GM21447 (cell line): ENCODE measurements around the gene EXOC3L1.

Experiments used
- ATAC-seq: cut with Tn5 transposase; IDR thresholded peaks from one replicate; pipeline ENCODE4 v1.9.1; 2021; ENCODE audit not compliant: unreplicated experiment

EXOC3L1 gene

DNA sequence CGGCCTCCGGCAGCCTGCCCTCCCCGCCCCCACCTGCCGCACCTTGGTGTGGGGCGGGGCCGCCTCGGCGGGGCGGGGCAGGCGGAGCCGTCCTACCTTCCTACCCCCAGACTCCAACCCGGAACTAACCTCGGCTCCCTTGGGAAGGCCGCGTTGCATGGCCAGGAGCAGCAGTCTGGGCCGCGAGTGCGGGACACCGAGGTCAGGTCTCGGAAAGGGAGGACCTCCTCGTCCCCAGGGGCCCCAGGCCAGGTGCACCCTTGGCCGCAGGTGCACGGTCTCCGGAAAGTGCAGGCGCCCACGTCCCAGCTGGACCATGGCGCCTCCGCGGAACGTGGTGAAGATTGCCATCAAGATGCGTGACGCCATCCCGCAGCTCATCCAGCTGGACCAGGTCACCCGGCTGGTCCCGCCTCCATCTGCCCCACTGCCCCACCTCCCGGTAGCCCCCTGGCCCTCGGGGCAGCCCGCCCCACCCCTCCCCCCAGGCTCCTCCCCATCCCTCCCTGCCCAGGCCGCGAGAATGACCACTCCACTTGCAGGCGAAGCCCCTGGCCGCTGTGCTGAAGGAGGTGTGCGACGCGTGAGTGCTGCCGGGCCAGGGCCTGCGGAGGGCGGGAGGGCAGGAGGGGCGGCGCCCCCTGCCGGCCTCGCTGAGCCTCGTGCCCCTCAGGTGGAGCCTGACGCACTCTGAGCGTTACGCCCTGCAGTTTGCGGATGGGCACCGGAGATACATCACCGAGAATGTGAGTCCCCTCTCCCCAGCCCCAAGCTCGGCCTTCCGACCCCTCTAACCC is 9.3 kb upstream of the EXOC3L1 start, which contains the start of gene ELMO3:
Gene ELMO3 (plus strand): TSS at position 121 of the 797 bp plus-strand sequence. CDS start 196 bp downstream, at position 317.
- ATAC-seq, result no peak

DNA sequence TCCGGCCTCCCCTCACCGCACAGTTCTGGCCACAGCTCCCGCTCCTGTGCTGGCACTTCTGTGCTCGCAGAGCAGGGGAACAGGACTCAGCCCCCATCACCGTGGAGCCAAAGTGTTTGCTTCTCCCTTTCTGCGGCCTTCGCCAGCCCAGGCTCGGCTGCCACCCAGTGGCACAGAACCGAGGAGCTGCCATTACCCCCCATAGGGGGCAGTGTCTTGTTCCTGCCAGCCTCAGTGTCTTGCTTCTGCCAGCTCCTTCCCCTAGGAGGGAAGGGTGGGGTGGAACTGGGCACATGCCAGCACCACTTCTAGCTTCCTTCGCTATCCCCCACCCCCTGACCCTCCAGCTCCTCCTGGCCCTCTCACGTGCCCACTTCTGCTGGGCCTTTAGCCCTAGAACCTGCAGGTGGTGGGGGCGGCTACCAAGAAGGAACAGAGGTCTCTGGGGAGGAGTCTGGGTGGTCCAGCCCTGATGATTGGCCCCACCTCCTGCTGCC is 8.3 kb upstream of the EXOC3L1 start:
- ATAC-seq, result no peak

DNA sequence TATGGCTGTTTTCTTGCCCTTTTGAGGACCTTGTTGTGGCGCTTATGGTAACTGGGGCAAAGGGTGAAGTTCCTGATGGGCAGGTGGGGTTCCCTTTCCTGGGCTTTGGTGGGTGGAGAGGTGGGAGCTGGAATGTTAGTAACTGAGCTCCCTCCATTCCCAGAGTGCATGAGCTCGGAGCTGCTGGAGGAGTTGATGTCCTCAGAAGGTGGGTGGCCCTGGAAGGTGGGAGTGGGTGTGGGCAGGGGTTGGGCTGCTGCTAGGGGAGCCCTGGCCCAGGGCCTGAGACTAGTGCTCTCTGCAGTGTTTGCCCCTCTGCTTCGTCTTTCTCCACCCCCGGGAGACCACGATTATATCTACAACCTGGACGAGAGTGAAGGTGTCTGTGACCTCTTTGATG is 7.8 kb upstream of the EXOC3L1 start:
- no peak for ATAC-seq

DNA sequence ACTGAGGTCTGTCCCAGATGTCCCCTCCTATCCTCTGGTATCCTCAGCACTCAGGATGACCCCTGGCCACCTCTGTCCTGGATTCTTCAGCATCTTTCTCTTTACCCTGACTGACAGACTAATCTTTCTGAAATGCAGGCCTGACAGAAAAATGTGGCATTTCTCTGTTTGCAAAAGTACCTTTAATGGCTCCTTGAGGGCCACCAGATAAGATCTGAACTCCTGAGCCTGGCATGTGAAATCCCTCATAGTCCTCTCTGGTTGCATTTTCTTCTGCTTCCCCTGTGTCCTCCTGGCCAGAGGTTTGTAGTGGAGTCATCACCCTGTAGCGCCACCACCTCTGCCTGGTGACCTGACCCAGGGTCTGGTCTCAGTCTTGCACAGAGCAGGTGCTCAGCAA is 6.9 kb upstream of the EXOC3L1 start:
- no peak for ATAC-seq

DNA sequence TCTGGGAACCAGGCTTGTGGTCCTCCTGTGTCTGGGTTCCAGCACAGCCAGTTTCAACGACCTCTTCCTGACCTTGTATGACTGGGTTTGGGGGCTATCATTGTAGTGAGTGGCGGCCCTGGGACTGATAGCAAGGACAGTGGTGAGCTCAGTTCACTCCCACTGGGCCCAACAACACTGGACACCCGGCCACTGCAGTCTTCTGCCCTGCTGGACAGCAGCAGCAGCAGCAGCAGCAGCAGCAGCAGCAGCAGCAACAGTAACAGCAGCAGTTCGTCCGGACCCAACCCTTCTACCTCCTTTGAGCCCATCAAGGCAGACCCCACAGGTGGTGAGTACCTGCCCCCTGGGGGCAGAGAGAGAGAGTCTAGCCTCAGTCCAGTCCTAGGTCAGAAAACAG is 5.7 kb upstream of the EXOC3L1 start:
- ATAC-seq, result no peak

DNA sequence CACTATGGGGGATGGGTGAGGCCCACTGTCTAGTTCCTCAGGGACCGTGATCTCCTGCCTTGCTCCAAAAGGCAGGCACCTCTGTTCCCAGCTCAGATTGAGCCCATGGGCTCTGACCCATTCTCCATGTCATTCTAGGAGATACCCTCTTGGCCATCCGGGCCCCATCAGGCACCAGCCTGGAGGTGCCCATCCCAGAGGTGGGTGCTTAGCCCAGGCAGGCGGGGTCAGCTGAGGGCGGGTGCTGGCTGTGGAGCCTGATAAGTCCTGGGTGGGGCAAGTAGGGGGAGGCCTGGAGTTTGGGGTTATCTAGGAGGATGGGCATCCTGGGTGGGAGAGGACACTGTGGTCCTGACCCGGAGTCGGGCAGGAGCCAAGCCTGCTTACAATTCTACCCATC is 4.3 kb upstream of the EXOC3L1 start:
- ATAC-seq, result no peak

DNA sequence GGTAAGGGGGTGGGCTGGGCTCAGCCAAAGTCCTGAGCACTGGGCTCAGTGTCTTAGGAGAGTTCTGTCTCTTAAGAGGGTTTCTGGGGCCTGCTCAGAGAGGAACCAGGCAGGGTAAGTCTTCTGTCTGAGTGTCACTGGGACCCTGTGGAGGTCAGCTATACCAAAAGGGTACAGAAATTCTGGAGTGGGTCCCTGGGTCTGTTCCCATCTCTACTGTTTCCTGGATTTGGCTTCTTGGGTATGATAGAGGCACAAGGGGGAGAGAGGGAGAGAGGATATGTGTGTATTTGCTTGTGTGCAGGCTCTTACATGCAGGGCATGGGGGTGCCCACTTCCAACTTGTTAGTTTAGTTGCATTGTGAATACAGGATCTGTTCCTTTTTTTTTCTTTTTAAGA is 3.6 kb upstream of the EXOC3L1 start:
- ATAC-seq, result no peak

DNA sequence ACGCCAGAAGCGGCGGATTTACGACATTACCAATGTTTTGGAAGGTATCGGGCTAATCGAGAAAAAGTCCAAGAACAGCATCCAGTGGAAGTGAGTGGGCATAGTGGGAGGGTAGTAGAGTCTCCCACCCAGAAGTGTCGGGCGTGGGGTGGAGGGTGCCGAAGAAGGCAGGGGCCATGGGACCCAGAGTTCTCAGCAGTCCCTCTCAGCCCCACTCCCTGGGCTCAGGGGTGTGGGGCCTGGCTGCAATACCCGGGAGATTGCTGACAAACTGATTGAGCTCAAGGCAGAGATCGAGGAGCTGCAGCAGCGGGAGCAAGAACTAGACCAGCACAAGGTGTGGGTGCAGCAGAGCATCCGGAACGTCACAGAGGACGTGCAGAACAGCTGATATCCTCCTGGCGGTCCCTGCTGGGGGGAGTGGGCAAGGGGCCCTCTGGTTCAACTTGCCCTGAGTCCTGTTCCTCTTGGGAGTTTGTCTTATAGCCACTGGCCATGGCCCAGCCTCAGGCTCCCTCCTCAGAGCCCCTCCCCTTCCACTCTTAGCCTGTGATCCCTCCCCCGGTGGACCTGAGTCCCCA is 2.9 kb upstream of the EXOC3L1 start:
- no peak for ATAC-seq

DNA sequence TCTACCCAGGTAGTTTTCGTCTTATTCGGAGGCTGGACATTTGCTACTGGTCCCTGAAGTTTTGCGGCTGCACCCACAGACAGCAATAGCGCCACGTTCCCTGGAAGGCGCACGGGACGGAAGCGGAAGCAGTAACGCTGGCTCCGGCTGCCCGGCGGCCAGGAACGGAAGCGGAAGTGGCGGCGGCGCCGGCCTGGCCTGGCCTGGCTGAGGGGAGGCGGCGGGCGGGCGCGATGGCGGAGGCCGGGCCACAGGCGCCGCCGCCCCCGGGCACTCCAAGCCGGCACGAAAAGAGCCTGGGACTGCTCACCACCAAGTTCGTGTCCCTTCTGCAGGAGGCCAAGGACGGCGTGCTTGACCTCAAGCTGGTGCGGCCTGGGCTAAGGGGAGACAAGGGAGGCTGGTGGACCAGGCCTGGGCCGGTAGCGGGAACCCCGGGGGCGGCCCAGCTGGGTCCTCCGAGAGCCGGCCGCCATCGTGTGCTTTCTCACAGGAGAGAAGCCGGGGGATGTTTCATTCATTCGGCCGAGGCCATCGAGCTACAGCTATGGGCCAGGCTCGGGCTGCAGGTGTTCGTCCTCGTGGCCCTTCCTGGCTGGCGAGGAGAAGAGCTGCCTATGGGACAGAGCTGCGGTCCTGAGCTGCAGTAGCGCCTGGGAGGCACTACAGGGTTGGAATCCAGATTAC is 2.2 kb upstream of the EXOC3L1 start, which contains the start of gene E2F4:
Gene E2F4 (plus strand): TSS at position 161 of the 687 bp plus-strand sequence. CDS start 73 bp downstream, at position 234.
- peak; percentile 85 for ATAC-seq

DNA sequence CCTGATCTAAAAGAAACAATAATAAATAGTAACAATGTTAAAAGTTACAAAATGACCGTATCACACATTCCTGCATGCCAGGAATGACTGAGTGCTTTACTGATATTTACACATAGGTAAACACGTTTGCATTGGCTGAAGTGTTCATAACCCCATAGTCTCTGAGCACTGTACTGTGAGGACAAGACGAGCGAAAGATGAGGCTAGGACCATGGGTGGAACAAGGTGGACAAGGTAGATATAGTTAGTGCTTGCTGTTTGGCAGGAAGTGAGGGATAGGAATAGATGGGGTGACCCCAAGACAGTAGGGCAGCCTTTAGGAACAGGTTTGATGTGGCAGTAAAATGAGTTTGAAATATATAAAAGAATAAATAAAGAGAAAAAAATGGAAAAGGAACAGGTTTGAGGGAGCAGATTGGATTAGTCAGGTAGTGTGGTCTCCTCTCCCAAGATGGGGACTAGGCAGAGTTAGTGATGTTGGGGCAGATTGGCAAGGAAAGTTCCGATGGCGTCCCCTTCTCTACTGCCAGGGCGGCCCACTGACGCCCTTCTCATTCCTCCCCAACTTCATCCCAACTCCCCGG is 1.6 kb upstream of the EXOC3L1 start:
- no peak for ATAC-seq

DNA sequence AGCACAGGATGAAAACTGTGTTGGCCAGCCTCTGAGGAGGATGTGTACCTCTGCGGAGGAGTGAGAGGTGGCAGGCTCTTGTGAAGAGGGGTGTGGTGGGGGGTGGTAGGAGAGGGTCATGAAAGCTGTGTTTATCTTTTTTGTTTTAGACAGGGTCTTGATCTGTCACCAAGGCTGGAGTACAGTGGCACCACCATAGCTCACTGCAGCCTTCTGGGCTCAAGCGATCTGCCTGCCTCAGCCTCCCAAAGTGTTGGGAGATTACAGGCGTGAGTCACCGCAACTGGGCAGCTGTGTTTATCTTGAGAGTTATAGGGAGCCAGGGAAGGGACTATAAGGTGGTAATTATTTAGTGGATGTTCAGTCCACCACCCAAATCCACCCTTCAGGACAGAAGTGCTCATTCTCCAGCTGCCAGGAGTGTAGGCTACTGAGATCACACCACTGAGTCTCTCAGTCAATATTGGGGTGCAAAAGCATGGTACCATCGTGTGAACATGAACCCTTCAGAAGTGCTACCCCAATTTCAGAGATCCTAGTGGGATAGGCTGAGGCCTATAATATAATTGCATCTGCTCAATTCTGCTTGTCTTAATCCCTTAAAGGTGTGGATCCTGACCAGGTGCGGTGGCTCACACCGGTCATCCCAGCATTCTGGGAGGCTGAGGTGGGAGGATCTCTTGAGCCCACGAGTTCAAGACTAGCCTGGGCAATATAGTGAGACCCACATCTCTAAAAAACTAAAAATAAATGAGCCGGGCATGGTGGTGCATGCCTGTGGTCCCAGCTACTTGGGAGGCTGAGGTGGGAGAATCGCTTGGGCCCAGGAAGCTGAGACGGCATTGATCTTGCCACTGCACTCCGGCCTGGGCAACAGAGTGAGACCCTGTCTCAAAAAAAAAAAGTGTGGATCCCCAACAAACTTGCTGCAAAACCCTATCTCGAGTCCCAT is 788 bp upstream of the EXOC3L1 start:
- ATAC-seq, result no peak

DNA sequence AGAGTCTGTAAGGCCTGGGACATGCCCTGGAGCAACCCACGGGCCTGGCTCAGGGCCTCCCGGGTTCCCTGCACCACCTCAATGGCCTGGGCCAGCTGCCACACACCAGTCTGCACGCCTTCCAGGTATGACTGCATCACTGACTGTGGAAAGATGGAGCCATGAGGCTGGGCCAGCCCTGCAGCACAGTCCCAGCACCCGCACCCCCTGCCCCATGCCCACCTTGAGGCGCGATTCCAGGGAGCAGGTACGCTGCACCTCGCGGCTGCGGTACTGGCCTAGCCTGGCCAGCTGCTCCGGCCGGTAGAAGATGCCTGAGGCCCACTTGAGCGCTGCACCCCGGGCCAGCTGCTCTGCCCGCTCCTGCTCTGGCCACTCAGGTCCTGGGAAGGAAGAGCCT is 1.1 kb downstream of the EXOC3L1 start:
- ATAC-seq, result no peak

DNA sequence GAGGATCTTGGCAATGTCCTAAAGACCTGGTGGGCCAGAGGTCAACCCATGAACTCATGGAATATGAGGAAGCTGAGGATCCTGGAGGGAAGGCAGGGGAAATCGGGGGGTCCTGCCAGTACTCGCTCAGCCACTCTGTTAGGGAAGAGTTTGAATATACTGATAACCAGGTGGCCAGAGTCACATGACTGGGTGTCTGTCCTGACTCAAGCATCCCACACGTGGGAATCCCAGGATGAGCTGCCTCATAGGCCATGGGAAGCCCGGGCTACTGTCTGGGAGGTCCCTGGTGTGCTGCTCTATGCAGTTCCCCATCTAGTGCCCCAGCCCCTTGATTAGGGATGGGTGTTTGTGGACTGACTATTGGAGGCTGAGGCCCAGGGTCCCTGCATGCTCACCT is 1.6 kb downstream of the EXOC3L1 start:
- ATAC-seq, result no peak

DNA sequence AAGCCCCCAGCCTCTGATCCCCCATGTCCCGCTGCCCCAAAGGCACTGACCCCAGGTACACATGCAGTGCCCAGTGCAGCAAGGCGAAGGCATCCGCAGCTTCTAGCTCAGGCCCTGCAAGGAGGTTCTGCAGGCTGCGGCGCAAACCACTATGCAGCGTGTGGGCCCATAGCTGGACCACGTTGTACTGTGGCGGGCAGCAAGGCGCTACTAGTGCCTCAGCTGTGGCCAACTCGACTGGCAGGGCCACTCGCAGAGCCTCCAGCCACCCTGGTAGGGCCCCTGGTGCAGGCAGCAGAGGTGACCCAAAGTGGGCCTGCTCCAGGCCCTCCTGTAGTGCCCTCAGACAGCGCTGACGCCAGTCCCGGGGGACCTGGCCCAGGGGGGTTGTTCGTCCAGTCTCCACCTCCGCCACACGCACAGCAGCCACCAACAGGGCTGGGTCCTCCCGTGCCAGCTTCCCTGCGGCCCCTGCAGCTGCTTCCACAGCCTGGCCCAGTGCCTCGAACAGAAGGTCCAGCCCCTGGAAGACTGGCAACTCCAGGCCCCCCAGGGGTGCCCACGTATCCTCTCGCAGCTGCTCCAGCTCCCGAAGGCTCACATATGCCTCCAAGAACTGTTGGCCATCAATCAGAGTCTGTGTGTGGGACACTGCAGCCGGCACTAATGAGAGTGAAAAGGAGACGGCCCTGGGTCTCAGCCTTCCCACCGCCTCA is 2.6 kb downstream of the EXOC3L1 start:
- ATAC-seq, result no peak

DNA sequence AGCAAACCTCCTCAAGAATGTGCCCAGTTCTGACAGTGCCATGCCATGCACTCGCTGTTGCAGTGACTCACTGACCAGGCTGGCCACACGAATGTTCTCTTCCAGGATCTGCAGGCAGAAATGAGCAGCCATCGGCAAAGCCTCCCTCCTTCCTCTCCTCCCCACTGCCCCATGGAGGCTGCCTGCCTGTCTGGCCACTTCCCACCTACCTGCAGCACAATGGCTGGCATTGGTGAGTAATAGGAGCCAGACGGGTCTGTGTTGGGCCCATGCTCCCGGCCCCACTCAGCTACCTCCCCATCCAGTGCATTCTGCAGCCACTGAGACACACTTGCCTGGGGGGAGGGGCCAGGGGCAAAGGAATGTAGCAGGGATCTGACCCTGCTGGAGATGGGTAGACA is 3.4 kb downstream of the EXOC3L1 start:
- no peak for ATAC-seq

DNA sequence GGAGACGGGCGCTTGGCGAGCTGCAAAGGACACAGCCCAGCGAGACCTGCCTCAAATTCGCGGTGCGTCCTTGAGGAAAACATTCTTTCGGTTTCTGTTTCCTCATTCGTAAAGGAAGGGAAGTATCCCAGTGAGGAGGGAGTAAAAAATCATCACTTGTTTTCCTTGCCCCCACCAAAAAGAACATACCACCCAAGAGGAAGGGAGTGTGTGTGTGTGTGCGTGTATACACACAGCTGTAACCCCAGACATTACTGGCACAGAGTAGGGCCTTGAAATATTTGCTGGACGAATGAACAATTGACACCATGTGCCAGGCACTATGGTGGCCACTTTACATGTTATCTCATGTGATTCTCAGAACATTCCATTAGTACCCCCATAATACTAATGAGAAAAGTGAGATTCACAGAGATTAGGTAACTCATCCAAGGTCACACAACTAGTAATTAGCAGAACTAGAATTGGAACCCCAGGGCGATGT is 4.2 kb downstream of the EXOC3L1 start:
- no peak for ATAC-seq

DNA sequence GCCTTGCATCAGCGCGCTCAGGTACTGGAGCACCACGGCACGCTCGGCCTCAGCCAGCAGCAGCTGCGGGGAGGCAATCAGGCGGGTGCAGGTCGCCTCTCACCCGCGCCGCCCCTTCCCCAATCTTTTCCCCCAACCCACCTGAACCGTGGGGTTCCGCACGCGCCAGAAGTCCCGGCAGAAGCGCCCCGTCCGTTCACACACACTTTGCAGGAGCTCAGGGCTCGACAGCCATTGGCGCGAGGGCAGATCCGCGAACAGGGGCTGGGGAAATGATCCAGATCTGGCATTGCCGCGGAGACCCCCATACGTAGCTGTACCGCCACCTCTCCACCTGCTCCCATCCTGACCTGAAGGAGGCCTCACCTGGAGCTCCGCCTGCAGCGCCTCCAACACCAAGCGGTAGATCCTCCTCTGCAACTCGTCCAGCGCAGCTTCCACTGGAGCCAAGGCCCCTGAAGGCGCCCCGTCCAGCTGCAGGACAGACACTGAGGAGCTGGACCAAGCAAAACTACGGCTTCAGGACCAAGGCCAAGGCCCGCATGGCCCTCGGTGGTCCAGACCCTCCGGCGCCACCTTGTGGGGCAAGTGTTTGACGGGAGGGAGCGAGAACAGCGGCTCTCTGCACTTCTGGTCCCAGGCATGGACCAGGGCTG is 4.8 kb downstream of the EXOC3L1 start:
- ATAC-seq, result no peak

DNA sequence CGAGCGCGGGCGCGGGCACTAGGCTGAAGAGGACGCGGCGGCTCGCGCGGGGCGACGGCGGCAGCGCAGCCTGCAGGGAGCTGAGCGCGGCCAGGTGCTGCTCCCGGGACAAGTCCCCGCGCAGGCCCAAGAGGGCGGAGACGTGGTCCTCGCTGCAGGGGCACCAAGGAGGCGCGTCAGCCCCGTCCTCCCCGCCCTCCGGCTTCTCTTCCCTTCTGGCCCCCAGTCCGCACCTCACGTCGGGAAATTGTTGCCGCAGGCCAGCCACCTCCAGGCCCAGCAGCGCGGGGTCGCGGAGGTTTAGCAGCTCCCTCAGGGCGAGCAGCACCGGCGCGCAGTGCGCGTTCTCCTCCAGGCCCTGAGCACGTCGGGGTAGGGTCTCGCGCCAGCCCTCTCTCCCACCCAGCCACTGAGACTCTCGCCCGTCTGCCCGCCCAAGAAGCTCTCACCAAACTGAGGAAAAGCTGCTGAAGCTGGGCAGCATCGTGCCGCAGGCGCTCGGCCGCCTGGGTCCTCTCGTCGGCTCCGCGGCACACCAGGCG is 5.4 kb downstream of the EXOC3L1 start:
- no peak for ATAC-seq
